ENCODE data around the gene SORCS3.

The SORCS3 gene

GRCh38 chr10:104834580-104834979 lies 193.5 kb downstream of the SORCS3 start:
- Histone ChIP-seq H3K36me3 (ENCODE audit: insufficient read depth) (no peaks in the 10 kb centered on the region), H3K27ac (no peak overlapping the region), H3K4me1 (ENCODE audit: low read depth, poor library complexity, severe bottlenecking) (no peaks in the 10 kb centered on the region), H3K4me3 (IDR thresholded peaks at IDR 0.05; ENCODE audit: insufficient read depth, low read depth, low read length) (no peak overlapping the region), H3K27me3 (ENCODE audit: insufficient read depth, low read depth) (no peaks in the 10 kb centered on the region), H4K20me1 (ENCODE audit: insufficient read depth) (no peaks in the 10 kb centered on the region), H3K9ac (no peak overlapping the region), H2AFZ (ENCODE audit: low read depth) (no peak overlapping the region), H3K4me2 (no peak overlapping the region), H3K79me2 (ENCODE audit: insufficient read depth, low read depth) (no peaks in the 10 kb centered on the region)
- TF ChIP-seq CTCF (conservative IDR thresholded peaks at IDR 0.05; ENCODE audit: low read depth, low read length), result no peak

GRCh38 chr10:104835422-104835821 lies 194.3 kb downstream of the SORCS3 start:
- Histone ChIP-seq H3K27me3 (ENCODE audit: insufficient read depth, low read depth) (no peaks in the 10 kb centered on the region), H3K27ac (no peak overlapping the region), H3K4me1 (ENCODE audit: low read depth, poor library complexity, severe bottlenecking) (no peaks in the 10 kb centered on the region), H2AFZ (ENCODE audit: low read depth) (no peak overlapping the region), H4K20me1 (ENCODE audit: insufficient read depth) (no peaks in the 10 kb centered on the region), H3K4me3 (IDR thresholded peaks at IDR 0.05; ENCODE audit: insufficient read depth, low read depth, low read length) (no peak overlapping the region), H3K4me2 (no peak overlapping the region), H3K9ac (no peak overlapping the region), H3K36me3 (ENCODE audit: insufficient read depth) (no peaks in the 10 kb centered on the region), H3K79me2 (ENCODE audit: insufficient read depth, low read depth) (no peaks in the 10 kb centered on the region)
- TF ChIP-seq CTCF (conservative IDR thresholded peaks at IDR 0.05; ENCODE audit: low read depth, low read length), result no peak

GRCh38 chr10:104842704-104843103 lies 201.6 kb downstream of the SORCS3 start:
- Histone ChIP-seq H3K4me2 (no peak overlapping the region), H3K4me1 (ENCODE audit: low read depth, poor library complexity, severe bottlenecking) (no peaks in the 10 kb centered on the region), H3K27ac (no peak overlapping the region), H3K27me3 (ENCODE audit: insufficient read depth, low read depth) (no peaks in the 10 kb centered on the region), H3K79me2 (ENCODE audit: insufficient read depth, low read depth) (no peaks in the 10 kb centered on the region), H2AFZ (ENCODE audit: low read depth) (no peak overlapping the region), H3K36me3 (ENCODE audit: insufficient read depth) (no peaks in the 10 kb centered on the region), H4K20me1 (ENCODE audit: insufficient read depth) (no peaks in the 10 kb centered on the region), H3K9ac (no peak overlapping the region), H3K4me3 (IDR thresholded peaks at IDR 0.05; ENCODE audit: insufficient read depth, low read depth, low read length) (no peak overlapping the region)
- no peak for TF ChIP-seq CTCF (conservative IDR thresholded peaks at IDR 0.05; ENCODE audit: low read depth, low read length)

GRCh38 chr10:104844073-104844472 lies 203.0 kb downstream of the SORCS3 start:
- no peak overlapping the region for H3K27ac ChIP-seq
- H3K4me3 ChIP-seq (IDR thresholded peaks at IDR 0.05; ENCODE audit: insufficient read depth, low read depth, low read length), result no peak overlapping the region
- no peak overlapping the region for H2AFZ ChIP-seq (ENCODE audit: low read depth)
- no peak overlapping the region for H3K4me2 ChIP-seq
- H3K27me3 ChIP-seq (ENCODE audit: insufficient read depth, low read depth), result no peaks in the 10 kb centered on the region
- no peaks in the 10 kb centered on the region for H3K36me3 ChIP-seq (ENCODE audit: insufficient read depth)
- no peak for TF ChIP-seq CTCF (conservative IDR thresholded peaks at IDR 0.05; ENCODE audit: low read depth, low read length)
- H3K79me2 ChIP-seq (ENCODE audit: insufficient read depth, low read depth), result no peaks in the 10 kb centered on the region
- H3K9ac ChIP-seq, result no peak overlapping the region
- H3K4me1 ChIP-seq (ENCODE audit: low read depth, poor library complexity, severe bottlenecking), result no peaks in the 10 kb centered on the region
- H4K20me1 ChIP-seq (ENCODE audit: insufficient read depth), result no peaks in the 10 kb centered on the region
